NCI-H345 treated with DMSO at 0.1 percent for 48 hours (cell line): Measurements from ENCODE around the gene WDR7.
A peak's percentile ranks its signal among the peaks of the same experiment; 100 is the strongest.

Source experiments
- DNase-seq: peaks from one replicate; lab custom pipeline; 2025; ENCODE audit not compliant: unreplicated experiment; lab: John Stamatoyannopoulos, UW

WDR7 gene

GRCh38 chr18:56721031-56721430 lies 69.9 kb downstream of the WDR7 start:
- no peak for DNase-seq

- DNase-seq = no peak
These were observed 70.3 kb downstream of the WDR7 start for GRCh38 chr18:56721491-56721890.

- no peak for DNase-seq
These were observed 71.4 kb downstream of the WDR7 start for GRCh38 chr18:56722518-56722917.

GRCh38 chr18:56723068-56723467 lies 71.9 kb downstream of the WDR7 start:
- no peak for DNase-seq

GRCh38 chr18:56723706-56724105 lies 72.5 kb downstream of the WDR7 start:
- no peak for DNase-seq

GRCh38 chr18:56726906-56727305 lies 75.7 kb downstream of the WDR7 start:
- no peak for DNase-seq

GRCh38 chr18:56727399-56727798 lies 76.2 kb downstream of the WDR7 start:
- no peak for DNase-seq

- DNase-seq = no peak
These were observed 77.6 kb downstream of the WDR7 start for GRCh38 chr18:56728741-56729140.

- no peak for DNase-seq
These were observed 87.0 kb downstream of the WDR7 start for GRCh38 chr18:56738184-56738583.

GRCh38 chr18:56739731-56740130 lies 88.6 kb downstream of the WDR7 start:
- no peak for DNase-seq

- DNase-seq = no peak
These were observed 89.5 kb downstream of the WDR7 start for GRCh38 chr18:56740645-56741044.

- no peak for DNase-seq
These were observed 90.5 kb downstream of the WDR7 start for GRCh38 chr18:56741685-56742084.

GRCh38 chr18:56743115-56743514 lies 92.0 kb downstream of the WDR7 start:
- no peak for DNase-seq

- no peak for DNase-seq
These were observed 96.0 kb downstream of the WDR7 start for GRCh38 chr18:56747032-56747658.

GRCh38 chr18:56747857-56748256 lies 96.7 kb downstream of the WDR7 start:
- DNase-seq = no peak

GRCh38 chr18:56748698-56749268 lies 97.6 kb downstream of the WDR7 start:
- DNase-seq = peak; percentile 35

- no peak for DNase-seq
These were observed 105.8 kb downstream of the WDR7 start for GRCh38 chr18:56756966-56757365.

- no peak for DNase-seq
These were observed 118.9 kb downstream of the WDR7 start for GRCh38 chr18:56770097-56770496.

GRCh38 chr18:56770873-56771272 lies 119.7 kb downstream of the WDR7 start:
- DNase-seq = no peak

GRCh38 chr18:56775701-56776100 lies 124.5 kb downstream of the WDR7 start:
- no peak for DNase-seq

- no peak for DNase-seq
These were observed 136.2 kb downstream of the WDR7 start for GRCh38 chr18:56787390-56787789.

- DNase-seq = no peak
These were observed 138.1 kb downstream of the WDR7 start for GRCh38 chr18:56789004-56789888.
